Loucy (cell line): ENCODE results near the gene GTF3A.
A peak's percentile ranks its signal among the peaks of the same experiment; 100 is the strongest.

Experiments
- H2AFZ ChIP-seq: fragments of 200-600 bp; sonication (generic); 2 replicates; pipeline ENCODE4 v1.6.0; 2016; ENCODE audit warnings: antibody characterized with exemption, mild to moderate bottlenecking, low read length, moderate library complexity
- H3F3A ChIP-seq: fragments of 200-600 bp; 2 replicates; pipeline ENCODE4 v1.6.0; 2016; ENCODE audit warnings: antibody characterized with exemption, low read depth, mild to moderate bottlenecking
- H3K27me3 ChIP-seq: fragments of 200-600 bp; sonication (generic); 2 replicates; pipeline ENCODE4 v1.6.1; 2014; ENCODE audit warnings: low read length, mild to moderate bottlenecking; ENCODE audit not compliant: insufficient read depth, poor library complexity, severe bottlenecking
- H3K36me3 ChIP-seq: fragments of 200-600 bp; sonication (generic); 2 replicates; pipeline ENCODE4 v1.6.1; 2016; ENCODE audit warnings: low read length; ENCODE audit not compliant: insufficient read depth
- H3K4me1 ChIP-seq: fragments of 200-600 bp; sonication (generic); 2 replicates; pipeline ENCODE4 v1.5.1; 2014; ENCODE audit warnings: low read length, mild to moderate bottlenecking; ENCODE audit not compliant: insufficient read depth, poor library complexity, severe bottlenecking
- H3K4me2 ChIP-seq: fragments of 200-600 bp; sonication (generic); 2 replicates; pipeline ENCODE4 v1.6.0; 2014; ENCODE audit warnings: antibody characterized with exemption, low read length, low read depth, mild to moderate bottlenecking; ENCODE audit not compliant: poor library complexity, severe bottlenecking
- H3K4me3 ChIP-seq: fragments of 200-600 bp; sonication (generic); 2 replicates; pipeline ENCODE4 v1.5.1; 2014; ENCODE audit warnings: low read length, mild to moderate bottlenecking, mixed read lengths; ENCODE audit not compliant: poor library complexity, severe bottlenecking
- H3K79me2 ChIP-seq: fragments of 200-600 bp; sonication (generic); 2 replicates; pipeline ENCODE4 v1.6.1; 2014; ENCODE audit warnings: low read length; ENCODE audit not compliant: insufficient read depth
- H3K9ac ChIP-seq: fragments of 200-600 bp; sonication (generic); 2 replicates; pipeline ENCODE4 v1.6.0; 2014; ENCODE audit warnings: mild to moderate bottlenecking, low read depth, low read length, moderate library complexity; ENCODE audit not compliant: poor library complexity, severe bottlenecking
- H3K9me2 ChIP-seq: fragments of 200-600 bp; sonication (generic); replicated peaks from 2 replicates; pipeline ENCODE4 v1.6.1; 2016; ENCODE audit warnings: low read depth, low read length, mixed read lengths
- H3K9me3 ChIP-seq: fragments of 200-600 bp; sonication (generic); 2 replicates; pipeline ENCODE4 v1.6.1; 2014; ENCODE audit warnings: mild to moderate bottlenecking, antibody characterized with exemption, low read length, low read depth; ENCODE audit not compliant: insufficient read depth
- H4K20me1 ChIP-seq: fragments of 200-600 bp; sonication (generic); 2 replicates; pipeline ENCODE4 v1.6.0; 2014; ENCODE audit warnings: antibody characterized with exemption, low read length, mild to moderate bottlenecking; ENCODE audit not compliant: insufficient read depth, poor library complexity, severe bottlenecking
- EZH2phosphoT487 ChIP-seq: fragments of 200-600 bp; IDR thresholded peaks from 2 replicates; pipeline ENCODE4 v1.6.1; 2018; ENCODE audit warnings: antibody characterized with exemption, mild to moderate bottlenecking, moderate library complexity, borderline replicate concordance
- TF ChIP-seq, protein P1 (sequence below): fragments of 200-600 bp; sonication (generic); conservative IDR thresholded peaks from 2 replicates; pipeline ENCODE4 v1.5.1; 2014; ENCODE audit warnings: mild to moderate bottlenecking, antibody characterized with exemption, low read length

Gene GTF3A

DNA sequence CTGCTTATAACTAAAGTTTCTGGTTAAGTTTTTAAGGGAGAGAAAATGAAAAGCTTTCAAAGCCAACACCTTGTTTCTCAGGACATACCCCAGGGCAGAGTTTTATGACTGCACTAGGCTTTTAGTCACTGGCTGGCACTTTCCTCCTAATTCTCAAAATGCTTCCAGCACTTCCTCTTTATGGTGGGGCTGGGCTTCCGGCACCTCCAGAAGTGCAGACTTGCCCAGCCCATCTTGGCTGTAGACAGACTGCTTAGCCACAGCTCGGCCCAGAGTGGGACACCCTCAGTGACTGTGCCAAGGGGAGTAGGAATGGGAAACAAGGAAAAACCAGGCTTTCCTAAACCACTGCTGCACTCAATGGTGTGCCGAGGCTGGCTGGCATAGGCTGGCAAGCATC, 23.2 kb upstream of the GTF3A start:
- no peaks in the 10 kb centered on the region for H3K9me3 ChIP-seq
- H3K4me2 ChIP-seq = no peak overlapping the region
- H2AFZ ChIP-seq = no peak overlapping the region
- no peaks in the 10 kb centered on the region for H3K36me3 ChIP-seq
- H3K4me3 ChIP-seq = no peak overlapping the region
- TF ChIP-seq, protein P1, sequence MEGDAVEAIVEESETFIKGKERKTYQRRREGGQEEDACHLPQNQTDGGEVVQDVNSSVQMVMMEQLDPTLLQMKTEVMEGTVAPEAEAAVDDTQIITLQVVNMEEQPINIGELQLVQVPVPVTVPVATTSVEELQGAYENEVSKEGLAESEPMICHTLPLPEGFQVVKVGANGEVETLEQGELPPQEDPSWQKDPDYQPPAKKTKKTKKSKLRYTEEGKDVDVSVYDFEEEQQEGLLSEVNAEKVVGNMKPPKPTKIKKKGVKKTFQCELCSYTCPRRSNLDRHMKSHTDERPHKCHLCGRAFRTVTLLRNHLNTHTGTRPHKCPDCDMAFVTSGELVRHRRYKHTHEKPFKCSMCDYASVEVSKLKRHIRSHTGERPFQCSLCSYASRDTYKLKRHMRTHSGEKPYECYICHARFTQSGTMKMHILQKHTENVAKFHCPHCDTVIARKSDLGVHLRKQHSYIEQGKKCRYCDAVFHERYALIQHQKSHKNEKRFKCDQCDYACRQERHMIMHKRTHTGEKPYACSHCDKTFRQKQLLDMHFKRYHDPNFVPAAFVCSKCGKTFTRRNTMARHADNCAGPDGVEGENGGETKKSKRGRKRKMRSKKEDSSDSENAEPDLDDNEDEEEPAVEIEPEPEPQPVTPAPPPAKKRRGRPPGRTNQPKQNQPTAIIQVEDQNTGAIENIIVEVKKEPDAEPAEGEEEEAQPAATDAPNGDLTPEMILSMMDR = no peak
- TF ChIP-seq EZH2phosphoT487 = no peak
- H3K27me3 ChIP-seq = no peaks in the 10 kb centered on the region
- no peaks in the 10 kb centered on the region for H4K20me1 ChIP-seq
- no peak overlapping the region for H3K9ac ChIP-seq
- H3F3A ChIP-seq = no peaks in the 10 kb centered on the region
- H3K4me1 ChIP-seq = no peaks in the 10 kb centered on the region
- H3K9me2 ChIP-seq = no peaks in the 10 kb centered on the region
- H3K79me2 ChIP-seq = no peaks in the 10 kb centered on the region

DNA sequence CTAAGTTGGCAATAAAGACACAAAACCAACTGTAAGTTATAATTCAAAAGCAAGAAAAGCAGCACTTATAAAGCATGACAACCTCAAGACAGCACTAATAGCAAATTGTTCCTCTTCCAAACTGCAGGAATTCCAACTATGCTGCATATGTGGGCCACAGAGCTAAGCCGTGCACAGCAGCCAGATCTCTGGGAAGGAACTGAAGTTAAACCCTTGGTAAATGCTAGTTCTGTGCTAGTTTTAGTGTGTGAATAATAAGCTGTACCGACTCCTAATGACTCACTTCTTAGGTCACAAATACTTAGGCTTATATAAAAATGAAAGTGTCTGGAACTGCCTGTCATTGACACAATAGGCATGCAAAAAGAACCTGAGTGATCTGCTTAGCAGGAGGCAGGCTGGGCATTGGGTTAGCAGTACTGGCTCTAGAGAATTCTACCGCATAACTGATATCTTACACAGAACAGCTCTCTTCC, 21.2 kb upstream of the GTF3A start:
- Histone ChIP-seq H3K4me2 (no peak overlapping the region), H3F3A (no peaks in the 10 kb centered on the region), H3K4me3 (no peak overlapping the region), H4K20me1 (no peaks in the 10 kb centered on the region), H3K9me3 (no peaks in the 10 kb centered on the region), H3K79me2 (no peaks in the 10 kb centered on the region), H2AFZ (peak overlapping the region; percentile 60), H3K9me2 (no peaks in the 10 kb centered on the region), H3K27me3 (no peaks in the 10 kb centered on the region), H3K36me3 (no peaks in the 10 kb centered on the region), H3K9ac (no peak overlapping the region), H3K4me1 (no peaks in the 10 kb centered on the region)
- TF ChIP-seq, protein P1 = no peak
- TF ChIP-seq EZH2phosphoT487 = no peak

DNA sequence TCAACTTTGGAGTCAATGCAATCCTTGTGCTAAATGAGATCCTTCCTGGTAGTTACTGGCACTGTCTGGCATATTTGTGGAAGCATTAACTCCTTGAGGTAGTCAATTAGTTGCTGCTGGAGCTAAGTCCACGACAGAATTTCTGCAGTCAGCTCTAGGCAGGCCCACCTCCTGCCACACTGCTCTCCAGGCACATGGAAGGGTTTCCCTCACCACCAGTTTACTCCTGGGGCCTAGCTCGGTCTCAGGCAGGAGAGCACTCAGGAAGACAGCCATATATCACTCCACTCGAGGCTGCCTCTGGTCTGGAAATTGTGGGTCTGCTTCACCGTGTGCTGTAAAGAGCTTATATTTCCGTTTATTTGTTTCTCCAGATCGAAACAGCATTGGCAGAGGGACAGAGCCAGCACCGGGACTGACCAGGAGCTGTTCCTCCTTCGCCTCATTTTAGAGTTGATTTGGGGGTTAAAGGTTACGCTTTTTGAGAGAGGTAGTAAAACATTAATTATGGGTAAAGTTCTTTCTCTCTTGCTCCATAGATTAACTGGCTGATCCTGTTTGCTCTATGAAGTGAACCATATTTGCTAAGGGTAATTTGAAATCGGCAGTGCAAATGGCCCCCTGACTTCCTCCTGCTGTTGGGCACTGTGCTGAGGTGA, 20.6 kb upstream of the GTF3A start:
- Histone ChIP-seq H2AFZ (peak overlapping the region; percentile 60; the same call in 1 of the 2 replicates), H3F3A (no peaks in the 10 kb centered on the region), H4K20me1 (no peaks in the 10 kb centered on the region), H3K4me1 (no peaks in the 10 kb centered on the region), H3K9ac (no peak overlapping the region), H3K4me3 (no peak overlapping the region), H3K9me2 (no peaks in the 10 kb centered on the region), H3K79me2 (no peaks in the 10 kb centered on the region), H3K36me3 (no peaks in the 10 kb centered on the region), H3K27me3 (no peaks in the 10 kb centered on the region), H3K9me3 (no peaks in the 10 kb centered on the region), H3K4me2 (no peak overlapping the region)
- TF ChIP-seq, protein P1 = no peak
- TF ChIP-seq EZH2phosphoT487 = no peak
